ENCODE data around the gene TBC1D10A. TPM values are rescaled to one million over a fixed set of nuclear protein-coding genes. Genes with fewer than 3 reads are reported as not detected.

TBC1D10A gene
- total RNA-seq, 6 experiments from 2014 or later: 15.6 to 20.6 (median 16.7) TPM

DNA sequence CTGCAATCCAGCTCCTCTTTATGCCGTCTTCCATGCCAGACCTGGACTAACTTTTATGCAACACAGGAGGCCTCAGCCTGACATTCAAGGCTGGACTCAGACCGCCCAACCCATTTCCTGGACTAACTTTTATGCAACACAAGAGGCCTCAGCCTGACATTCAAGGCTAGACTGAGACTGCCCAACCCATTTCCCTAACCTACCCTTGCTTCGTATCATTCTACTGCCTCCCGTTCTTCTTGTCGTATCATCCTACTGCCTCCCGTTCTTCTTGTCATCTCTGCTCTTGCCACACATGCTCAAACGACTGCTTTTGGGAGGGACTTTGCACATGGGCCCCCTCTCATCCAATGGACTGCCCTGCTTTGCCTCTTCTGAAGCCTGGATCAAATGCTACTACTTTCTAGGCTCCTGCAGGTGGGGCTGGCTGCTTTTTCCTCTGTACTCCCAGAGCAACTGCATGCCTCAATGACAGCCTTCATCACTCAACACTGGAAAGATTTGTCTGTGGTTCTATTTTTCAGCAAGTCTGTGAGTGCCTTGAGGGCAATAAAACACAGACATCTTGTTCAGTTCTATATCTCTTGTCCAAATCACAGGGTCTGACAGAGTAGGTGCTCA, 7.8 kb downstream of the TBC1D10A start:
- Mint-ChIP-seq H3K27ac (peak overlapping the region; percentile 11; the same call in 1 of the 2 replicates), H3K9me3 (no peaks in the 10 kb centered on the region), H3K36me3 (ENCODE audit: low read depth) (peaks cover 24% of the 10 kb centered on the region), H3K4me1 (ENCODE audit: low read depth) (peaks cover 40% of the 10 kb centered on the region), H3K4me3 (no peak overlapping the region), H3K27me3 (ENCODE audit: insufficient read depth) (peaks cover 2% of the 10 kb centered on the region; the same call in 1 of the 2 replicates)
- DNase-seq: no peak
- TF ChIP-seq, protein P1, sequence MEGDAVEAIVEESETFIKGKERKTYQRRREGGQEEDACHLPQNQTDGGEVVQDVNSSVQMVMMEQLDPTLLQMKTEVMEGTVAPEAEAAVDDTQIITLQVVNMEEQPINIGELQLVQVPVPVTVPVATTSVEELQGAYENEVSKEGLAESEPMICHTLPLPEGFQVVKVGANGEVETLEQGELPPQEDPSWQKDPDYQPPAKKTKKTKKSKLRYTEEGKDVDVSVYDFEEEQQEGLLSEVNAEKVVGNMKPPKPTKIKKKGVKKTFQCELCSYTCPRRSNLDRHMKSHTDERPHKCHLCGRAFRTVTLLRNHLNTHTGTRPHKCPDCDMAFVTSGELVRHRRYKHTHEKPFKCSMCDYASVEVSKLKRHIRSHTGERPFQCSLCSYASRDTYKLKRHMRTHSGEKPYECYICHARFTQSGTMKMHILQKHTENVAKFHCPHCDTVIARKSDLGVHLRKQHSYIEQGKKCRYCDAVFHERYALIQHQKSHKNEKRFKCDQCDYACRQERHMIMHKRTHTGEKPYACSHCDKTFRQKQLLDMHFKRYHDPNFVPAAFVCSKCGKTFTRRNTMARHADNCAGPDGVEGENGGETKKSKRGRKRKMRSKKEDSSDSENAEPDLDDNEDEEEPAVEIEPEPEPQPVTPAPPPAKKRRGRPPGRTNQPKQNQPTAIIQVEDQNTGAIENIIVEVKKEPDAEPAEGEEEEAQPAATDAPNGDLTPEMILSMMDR (IDR thresholded peaks at IDR 0.05): no peak

DNA sequence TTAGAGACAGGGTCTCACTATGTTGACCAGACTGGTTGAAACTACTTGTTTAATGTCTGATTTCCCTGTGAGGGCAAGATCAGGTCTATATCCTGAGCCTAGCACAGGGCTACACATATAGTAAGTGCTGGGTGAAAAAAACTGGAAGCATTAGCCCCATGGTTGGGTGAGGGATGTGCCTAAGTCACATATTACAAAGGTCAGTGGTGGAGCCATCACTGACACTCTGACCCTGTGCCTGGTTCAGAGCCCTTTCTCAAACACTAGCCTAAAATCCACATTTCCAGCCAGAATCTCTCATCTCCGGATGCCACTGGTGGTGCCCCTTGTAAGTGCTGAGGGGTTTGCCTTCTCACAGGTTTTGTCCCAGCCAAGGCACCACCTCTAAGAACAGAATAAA, 9.0 kb downstream of the TBC1D10A start:
- peaks cover 49% of the 10 kb centered on the region for H3K4me1 Mint-ChIP-seq (ENCODE audit: low read depth)
- H3K27me3 Mint-ChIP-seq (ENCODE audit: insufficient read depth): peaks cover 3% of the 10 kb centered on the region
- peaks cover 24% of the 10 kb centered on the region; the same call in 1 of the 2 replicates for H3K36me3 Mint-ChIP-seq (ENCODE audit: low read depth)
- no peak overlapping the region for H3K4me3 Mint-ChIP-seq
- H3K27ac Mint-ChIP-seq: no peak overlapping the region
- DNase-seq: no peak
- TF ChIP-seq, protein P1 (IDR thresholded peaks at IDR 0.05): no peak
- H3K9me3 Mint-ChIP-seq: no peaks in the 10 kb centered on the region

DNA sequence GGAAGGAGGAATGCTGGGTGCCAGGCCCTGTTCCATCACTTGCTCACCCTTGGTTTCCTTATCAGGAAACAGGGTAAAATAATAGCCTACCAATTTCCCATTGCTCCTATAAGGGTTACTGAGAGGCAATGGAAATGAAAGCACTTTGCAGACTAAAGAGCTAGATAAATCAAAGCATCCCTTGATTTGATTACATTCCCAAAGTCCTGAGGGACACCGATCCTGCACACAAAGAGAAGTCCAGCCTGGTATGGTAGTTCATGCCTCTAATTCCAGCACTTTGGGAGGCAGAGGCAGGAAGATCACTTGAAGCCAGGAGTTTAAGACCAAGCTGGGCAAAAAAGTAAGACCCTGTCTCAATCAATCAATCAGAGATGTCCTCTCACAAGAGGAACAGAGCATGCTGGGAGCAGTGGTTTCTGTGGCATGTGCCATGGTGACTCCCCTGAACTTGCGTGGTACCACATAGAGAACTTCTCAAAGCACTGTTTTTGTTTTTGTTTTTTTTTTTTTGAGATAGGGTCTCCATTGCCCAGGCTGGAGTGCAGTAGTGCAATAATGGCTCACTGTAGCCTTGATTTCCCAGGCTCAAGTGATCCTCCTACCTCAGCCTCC, 10.7 kb downstream of the TBC1D10A start:
- TF ChIP-seq, protein P1 (IDR thresholded peaks at IDR 0.05): no peak
- H3K27me3 Mint-ChIP-seq (ENCODE audit: insufficient read depth): peaks cover 3% of the 10 kb centered on the region
- H3K27ac Mint-ChIP-seq: no peak overlapping the region
- peaks cover 66% of the 10 kb centered on the region for H3K4me1 Mint-ChIP-seq (ENCODE audit: low read depth)
- no peak for DNase-seq
- no peaks in the 10 kb centered on the region for H3K9me3 Mint-ChIP-seq
- H3K4me3 Mint-ChIP-seq: no peak overlapping the region
- peaks cover 25% of the 10 kb centered on the region; the same call in 1 of the 2 replicates for H3K36me3 Mint-ChIP-seq (ENCODE audit: low read depth)

DNA sequence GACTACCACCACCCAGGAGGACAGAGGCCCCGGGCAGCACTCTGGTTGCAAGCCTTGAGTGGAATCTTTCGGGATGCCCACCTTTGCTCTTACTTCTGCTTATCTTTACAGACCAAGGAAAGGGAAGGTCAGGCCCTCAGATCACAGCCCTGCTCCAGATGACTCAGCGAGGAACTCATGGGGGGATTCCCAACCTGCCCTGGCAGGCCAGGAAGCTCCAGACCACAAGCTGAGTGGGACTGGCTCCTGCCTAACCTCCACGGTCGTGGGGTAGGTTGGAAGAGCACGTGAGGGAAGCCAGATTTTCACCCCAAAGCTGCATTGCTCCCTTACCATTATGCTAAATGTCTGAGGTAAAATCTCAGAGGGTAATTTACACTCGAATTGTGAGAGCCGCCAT, 11.8 kb downstream of the TBC1D10A start:
- TF ChIP-seq, protein P1 (IDR thresholded peaks at IDR 0.05): no peak
- peaks cover 77% of the 10 kb centered on the region for H3K4me1 Mint-ChIP-seq (ENCODE audit: low read depth)
- H3K27me3 Mint-ChIP-seq (ENCODE audit: insufficient read depth): peaks cover 3% of the 10 kb centered on the region
- no peak for DNase-seq
- H3K36me3 Mint-ChIP-seq (ENCODE audit: low read depth): peaks cover 19% of the 10 kb centered on the region; the same call in 1 of the 2 replicates
- H3K27ac Mint-ChIP-seq: no peak overlapping the region
- H3K4me3 Mint-ChIP-seq: no peak overlapping the region
- H3K9me3 Mint-ChIP-seq: no peaks in the 10 kb centered on the region

DNA sequence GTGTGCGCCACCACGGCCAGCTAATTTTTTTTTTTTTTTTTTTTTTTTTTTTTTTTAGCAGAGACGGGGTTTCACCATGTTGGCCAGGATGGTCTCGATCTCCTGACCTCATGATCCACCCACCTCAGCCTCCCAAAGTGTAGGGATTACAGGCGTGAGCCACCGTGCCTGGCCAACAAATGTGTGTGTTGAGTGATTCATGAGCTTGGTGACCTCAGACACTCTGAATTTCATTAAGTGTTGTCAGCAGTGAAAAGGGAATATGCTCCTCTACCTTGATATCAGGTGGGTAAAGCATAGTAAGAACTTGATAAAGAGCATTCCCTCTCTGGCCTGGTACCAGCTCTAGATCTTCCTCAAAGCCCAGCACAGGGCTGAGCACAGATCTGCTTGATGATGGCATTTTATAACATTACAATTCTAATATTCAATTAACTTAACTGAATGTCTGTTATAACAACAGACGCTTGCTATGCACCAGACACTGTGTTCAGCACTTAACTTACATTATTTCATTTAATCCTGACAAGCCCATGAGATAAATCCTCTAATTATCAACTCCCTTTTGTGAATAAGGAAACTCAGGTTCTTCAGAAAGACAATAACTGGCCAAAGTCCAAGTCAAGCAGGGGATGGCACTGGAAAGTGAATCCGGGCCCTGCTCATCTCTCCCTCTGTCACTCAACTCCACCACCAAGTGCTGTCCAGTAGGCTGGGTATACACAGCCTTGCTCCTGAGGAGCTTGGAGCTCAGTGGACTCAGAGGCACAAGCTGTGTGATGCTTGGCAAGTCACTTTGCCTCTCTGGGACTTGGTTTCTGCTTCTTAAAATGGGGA, 13.0 kb downstream of the TBC1D10A start:
- Mint-ChIP-seq H3K4me1 (ENCODE audit: low read depth) (peaks cover 77% of the 10 kb centered on the region), H3K4me3 (no peak overlapping the region), H3K9me3 (no peaks in the 10 kb centered on the region), H3K36me3 (ENCODE audit: low read depth) (peaks cover 15% of the 10 kb centered on the region; the same call in 1 of the 2 replicates), H3K27ac (no peak overlapping the region), H3K27me3 (ENCODE audit: insufficient read depth) (peaks cover 3% of the 10 kb centered on the region)
- TF ChIP-seq, protein P1 (IDR thresholded peaks at IDR 0.05): no peak
- no peak for DNase-seq
